ENCODE measurements around the gene KCNMB4. TPM values are rescaled to one million over a fixed set of nuclear protein-coding genes. Genes with fewer than 3 reads are reported as not detected.

The KCNMB4 gene
- total RNA-seq: 1 to 10 TPM; 1.3 to 1.5 TPM

GRCh38 chr12:70365648-70366518 is at the start of gene KCNMB4:
Gene KCNMB4 (plus strand): TSS chr12:70366290. CDS start chr12:70366735, 445 bp downstream.
- H3K9me3 Mint-ChIP-seq: no peaks in the 10 kb centered on the region
- H3K27ac Mint-ChIP-seq: peak within 1 kb of the TSS; percentile 51
- POLR2A ChIA-PET: interaction anchor here (0.8 kb wide), 1 partner anchor 10 kb away, joined by 3 read pairs; no protein-coding TSS in a partner anchor
- DNase-seq: peak; percentile 83
- H3K36me3 Mint-ChIP-seq: no peaks in the 10 kb centered on the region
- peak within 1 kb of the TSS; percentile 90 for H3K4me3 Mint-ChIP-seq
- H3K4me1 Mint-ChIP-seq (ENCODE audit: low read depth): peaks cover 18% of the 10 kb centered on the region
- intact Hi-C loops (cut with micrococcal nuclease): loop anchor here (1.0 to 10.0 kb wide), 6 partner anchors 49 to 1007 kb away; partner anchors contain the start of genes CCT2, CNOT2, RAB3IP and YEATS4
- CTCF ChIA-PET: interaction anchor here (1.2 kb wide), 2 partner anchors 8 to 124 kb away, joined by 3 to 4 read pairs; no protein-coding TSS in a partner anchor
- peaks cover 5% of the 10 kb centered on the region for H3K27me3 Mint-ChIP-seq

- ChIA-PET POLR2A (no interaction called here), CTCF (no interaction called here)
- H3K27me3 Mint-ChIP-seq: no peaks in the 10 kb centered on the region
- intact Hi-C loops (cut with micrococcal nuclease): loop anchor here (5.0 kb wide), 1 partner anchor 50 kb away; the partner anchor contains the start of gene KCNMB4
- H3K27ac Mint-ChIP-seq: no peak overlapping the region
- peaks cover 29% of the 10 kb centered on the region for H3K4me1 Mint-ChIP-seq (ENCODE audit: low read depth)
- peaks cover 19% of the 10 kb centered on the region for H3K36me3 Mint-ChIP-seq
- no peak for DNase-seq
- no peaks in the 10 kb centered on the region for H3K9me3 Mint-ChIP-seq
- H3K4me3 Mint-ChIP-seq: no peak overlapping the region
These were observed 48.3 kb upstream of the KCNMB4 start for GRCh38 chr12:70317781-70318180.

GRCh38 chr12:70319605-70320004 is 46.5 kb upstream of the KCNMB4 start:
- intact Hi-C loops (cut with micrococcal nuclease): loop anchor here (5.0 kb wide), 1 partner anchor 48 kb away; the partner anchor contains the start of gene KCNMB4
- H3K4me1 Mint-ChIP-seq (ENCODE audit: low read depth): peaks cover 24% of the 10 kb centered on the region
- ChIA-PET POLR2A (no interaction called here), CTCF (no interaction called here)
- DNase-seq: no peak
- H3K27me3 Mint-ChIP-seq: no peaks in the 10 kb centered on the region
- no peaks in the 10 kb centered on the region for H3K9me3 Mint-ChIP-seq
- H3K27ac Mint-ChIP-seq: no peak overlapping the region
- H3K4me3 Mint-ChIP-seq: no peak overlapping the region
- H3K36me3 Mint-ChIP-seq: peaks cover 23% of the 10 kb centered on the region

- H3K27ac Mint-ChIP-seq: no peak overlapping the region
- H3K36me3 Mint-ChIP-seq: peaks cover 20% of the 10 kb centered on the region
- intact Hi-C loops (cut with micrococcal nuclease): no loop called here
- H3K27me3 Mint-ChIP-seq: no peaks in the 10 kb centered on the region
- no peak for DNase-seq
- ChIA-PET CTCF (no interaction called here), POLR2A (no interaction called here)
- H3K4me3 Mint-ChIP-seq: no peak overlapping the region
- no peaks in the 10 kb centered on the region for H3K9me3 Mint-ChIP-seq
- peaks cover 15% of the 10 kb centered on the region for H3K4me1 Mint-ChIP-seq (ENCODE audit: low read depth)
These were observed 44.9 kb upstream of the KCNMB4 start for GRCh38 chr12:70321191-70321590.

- no peaks in the 10 kb centered on the region for H3K9me3 Mint-ChIP-seq
- no peak overlapping the region for H3K27ac Mint-ChIP-seq
- DNase-seq: no peak
- CTCF ChIA-PET: no interaction called here
- peaks cover 22% of the 10 kb centered on the region for H3K4me1 Mint-ChIP-seq (ENCODE audit: low read depth)
- no peak overlapping the region for H3K4me3 Mint-ChIP-seq
- H3K27me3 Mint-ChIP-seq: no peaks in the 10 kb centered on the region
- POLR2A ChIA-PET: no interaction called here
- intact Hi-C loops (cut with micrococcal nuclease): no loop called here
- peaks cover 29% of the 10 kb centered on the region for H3K36me3 Mint-ChIP-seq
These were observed 38.5 kb upstream of the KCNMB4 start for GRCh38 chr12:70327541-70327940.

GRCh38 chr12:70329728-70330127 is 36.4 kb upstream of the KCNMB4 start:
- Mint-ChIP-seq H3K36me3 (peaks cover 25% of the 10 kb centered on the region), H3K4me1 (ENCODE audit: low read depth) (peaks cover 19% of the 10 kb centered on the region), H3K27me3 (no peaks in the 10 kb centered on the region), H3K4me3 (no peak overlapping the region), H3K9me3 (no peaks in the 10 kb centered on the region), H3K27ac (no peak overlapping the region)
- intact Hi-C loops (cut with micrococcal nuclease): no loop called here
- POLR2A ChIA-PET: no interaction called here
- CTCF ChIA-PET: no interaction called here
- no peak for DNase-seq

GRCh38 chr12:70330158-70330557 is 35.9 kb upstream of the KCNMB4 start:
- DNase-seq: no peak
- intact Hi-C loops (cut with micrococcal nuclease): no loop called here

GRCh38 chr12:70332236-70332635 is 33.9 kb upstream of the KCNMB4 start:
- no peak overlapping the region for H3K4me3 Mint-ChIP-seq
- DNase-seq: no peak
- H3K36me3 Mint-ChIP-seq: peaks cover 30% of the 10 kb centered on the region
- no peak overlapping the region for H3K27ac Mint-ChIP-seq
- POLR2A ChIA-PET: no interaction called here
- peaks cover 14% of the 10 kb centered on the region for H3K4me1 Mint-ChIP-seq (ENCODE audit: low read depth)
- intact Hi-C loops (cut with micrococcal nuclease): no loop called here
- H3K9me3 Mint-ChIP-seq: no peaks in the 10 kb centered on the region
- no peaks in the 10 kb centered on the region for H3K27me3 Mint-ChIP-seq
- CTCF ChIA-PET: no interaction called here

More at GRCh38 chr12:70330158-70330557, 35.9 kb upstream of the KCNMB4 start:
- Mint-ChIP-seq H3K4me3 (no peak overlapping the region), H3K27me3 (no peaks in the 10 kb centered on the region), H3K36me3 (peaks cover 29% of the 10 kb centered on the region), H3K9me3 (no peaks in the 10 kb centered on the region), H3K27ac (no peak overlapping the region), H3K4me1 (ENCODE audit: low read depth) (peaks cover 19% of the 10 kb centered on the region)
- ChIA-PET POLR2A (no interaction called here), CTCF (no interaction called here)

- CTCF ChIA-PET: no interaction called here
- intact Hi-C loops (cut with micrococcal nuclease): no loop called here
- peaks cover 6% of the 10 kb centered on the region for H3K4me1 Mint-ChIP-seq (ENCODE audit: low read depth)
- no peak overlapping the region for H3K4me3 Mint-ChIP-seq
- no peaks in the 10 kb centered on the region for H3K27me3 Mint-ChIP-seq
- POLR2A ChIA-PET: no interaction called here
- H3K27ac Mint-ChIP-seq: no peak overlapping the region
- no peak for DNase-seq
- no peaks in the 10 kb centered on the region for H3K9me3 Mint-ChIP-seq
- H3K36me3 Mint-ChIP-seq: peaks cover 36% of the 10 kb centered on the region
These were observed 31.3 kb upstream of the KCNMB4 start for GRCh38 chr12:70334742-70335141.

- CTCF ChIA-PET: no interaction called here
- Mint-ChIP-seq H3K4me1 (ENCODE audit: low read depth) (peaks cover 2% of the 10 kb centered on the region), H3K36me3 (peaks cover 49% of the 10 kb centered on the region), H3K4me3 (no peak overlapping the region), H3K27me3 (no peaks in the 10 kb centered on the region), H3K27ac (no peak overlapping the region), H3K9me3 (no peaks in the 10 kb centered on the region)
- POLR2A ChIA-PET: no interaction called here
- DNase-seq: no peak
- intact Hi-C loops (cut with micrococcal nuclease): no loop called here
These were observed 27.6 kb upstream of the KCNMB4 start for GRCh38 chr12:70338531-70338930.

GRCh38 chr12:70351076-70351475 is 15.0 kb upstream of the KCNMB4 start:
- Mint-ChIP-seq H3K4me3 (no peak overlapping the region), H3K4me1 (ENCODE audit: low read depth) (no peaks in the 10 kb centered on the region), H3K27ac (no peak overlapping the region), H3K36me3 (peaks cover 17% of the 10 kb centered on the region), H3K9me3 (no peaks in the 10 kb centered on the region), H3K27me3 (no peaks in the 10 kb centered on the region)
- DNase-seq: no peak
- intact Hi-C loops (cut with micrococcal nuclease): no loop called here
- CTCF ChIA-PET: no interaction called here
- POLR2A ChIA-PET: no interaction called here

GRCh38 chr12:70353780-70354660 is 12.1 kb upstream of the KCNMB4 start:
- Mint-ChIP-seq H3K27me3 (no peaks in the 10 kb centered on the region), H3K4me3 (no peak overlapping the region), H3K9me3 (no peaks in the 10 kb centered on the region), H3K4me1 (ENCODE audit: low read depth) (no peaks in the 10 kb centered on the region), H3K36me3 (peaks cover 14% of the 10 kb centered on the region), H3K27ac (no peak overlapping the region)
- DNase-seq: no peak
- ChIA-PET POLR2A (no interaction called here), CTCF (no interaction called here)
- intact Hi-C loops (cut with micrococcal nuclease): no loop called here

Measured in activated CD4-positive, alpha-beta memory T cell treated with anti-CD3 and anti-CD28 coated beads for 36 hours (primary cell).